Epithelial cell of prostate (primary cell): ENCODE results near the gene GABRR2.

Experiments
- DNase-seq: peaks from one replicate; pipeline ENCODE4 v3.0.0-alpha.2; 2011; ENCODE audit warnings: low read depth, low spot score
- H3K27ac ChIP-seq: fragments of 450-650 bp; 2 replicates; pipeline ENCODE4 v1.5.1; 2017; ENCODE audit warnings: mild to moderate bottlenecking

GABRR2 gene

DNA sequence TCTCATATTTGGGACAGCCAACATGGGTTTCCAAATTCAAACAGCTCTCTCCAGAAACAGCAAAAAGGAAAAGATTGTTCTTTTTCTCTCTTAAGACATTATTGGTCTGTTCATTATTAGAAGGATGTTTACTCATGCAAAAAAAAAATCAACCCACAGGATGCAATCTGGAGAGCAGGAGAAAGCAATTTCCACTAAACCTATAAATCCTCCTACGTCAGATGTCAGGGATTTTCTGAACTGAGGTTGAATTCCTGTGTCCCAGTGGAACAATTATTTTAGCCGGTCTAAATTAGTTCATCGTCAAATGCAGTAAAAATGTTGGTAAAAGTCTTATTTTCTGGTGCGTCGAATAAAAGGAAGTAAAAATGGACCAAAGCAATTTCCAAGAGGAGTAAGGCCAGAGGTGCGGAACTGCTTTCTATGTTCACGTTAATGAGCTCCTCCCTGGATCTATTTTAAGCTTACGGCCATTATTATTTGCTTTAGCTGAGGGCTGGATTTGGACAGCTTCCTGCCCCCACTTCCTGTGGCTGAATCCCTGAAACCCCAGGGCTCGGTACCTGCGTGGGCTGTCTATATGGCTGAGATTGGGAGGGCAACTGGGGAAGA, 97.7 kb downstream of the GABRR2 start, which contains the start of gene GABRR1:
TSS of gene GABRR1 (minus strand) at position 60 of the 612 bp plus-strand sequence. CDS start at position 24, 36 bp downstream.
- DNase-seq = no peak

DNA sequence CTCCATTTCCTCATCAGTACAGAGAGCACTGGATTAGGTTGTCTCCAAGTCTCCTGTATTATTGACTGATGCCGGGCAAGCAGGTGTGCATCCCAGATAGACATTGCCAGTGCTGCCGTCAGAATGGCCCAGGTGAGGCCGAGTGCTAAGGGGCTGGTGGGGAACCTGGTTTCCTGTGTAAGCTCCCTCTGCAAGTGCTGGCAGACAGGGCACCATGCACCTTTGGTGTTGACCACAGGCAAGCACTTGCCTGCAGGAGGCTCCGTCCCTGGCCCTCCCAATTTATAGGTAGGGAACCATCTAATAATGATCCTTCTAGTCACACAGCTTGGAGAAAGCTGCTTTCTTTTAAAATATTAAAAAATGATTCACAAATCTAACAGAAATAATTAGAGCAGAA, 98.7 kb downstream of the GABRR2 start:
- DNase-seq = no peak
- no peak overlapping the region for H3K27ac ChIP-seq

More for the DNA sequence above, 97.7 kb downstream of the GABRR2 start, which contains the start of gene GABRR1:
- H3K27ac ChIP-seq = no peak within 1 kb of the TSS

DNA sequence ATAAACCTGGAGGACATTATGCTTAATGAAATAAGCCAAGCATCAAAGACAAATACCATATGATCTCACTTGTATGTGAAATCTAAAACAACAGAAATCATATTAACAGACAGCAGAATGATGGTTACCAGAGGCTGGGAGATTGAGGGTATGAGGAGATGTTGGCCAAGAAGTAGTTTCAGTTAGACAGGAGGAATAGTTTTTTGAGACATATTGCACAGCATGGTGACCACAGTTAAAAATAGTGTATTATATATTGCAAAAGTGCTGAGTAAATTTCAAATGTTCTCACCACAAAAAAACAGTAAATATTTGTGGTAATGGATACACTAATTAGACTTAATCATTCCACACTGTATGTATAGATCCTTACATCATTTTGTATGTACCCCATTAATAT, 99.7 kb downstream of the GABRR2 start:
- no peak overlapping the region for H3K27ac ChIP-seq
- DNase-seq = no peak

DNA sequence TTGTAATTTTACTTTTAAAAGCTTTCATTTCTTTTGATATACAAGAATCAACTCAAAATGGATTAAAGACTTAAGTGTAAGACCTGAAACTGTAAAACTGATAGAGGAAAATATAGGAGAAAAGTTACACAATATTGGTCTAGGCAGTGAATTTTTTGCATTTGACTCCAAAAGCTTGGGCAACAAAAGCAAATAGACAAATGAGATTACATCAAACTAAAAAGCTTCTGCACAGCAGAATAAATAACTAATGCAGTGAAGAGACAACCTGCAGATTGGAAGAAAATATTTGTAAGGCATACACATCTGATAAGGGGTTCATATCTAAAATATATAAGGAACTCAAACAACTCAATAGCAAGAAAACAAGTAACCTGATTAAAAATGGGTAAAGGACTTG, 100.9 kb downstream of the GABRR2 start:
- no peak for DNase-seq

DNA sequence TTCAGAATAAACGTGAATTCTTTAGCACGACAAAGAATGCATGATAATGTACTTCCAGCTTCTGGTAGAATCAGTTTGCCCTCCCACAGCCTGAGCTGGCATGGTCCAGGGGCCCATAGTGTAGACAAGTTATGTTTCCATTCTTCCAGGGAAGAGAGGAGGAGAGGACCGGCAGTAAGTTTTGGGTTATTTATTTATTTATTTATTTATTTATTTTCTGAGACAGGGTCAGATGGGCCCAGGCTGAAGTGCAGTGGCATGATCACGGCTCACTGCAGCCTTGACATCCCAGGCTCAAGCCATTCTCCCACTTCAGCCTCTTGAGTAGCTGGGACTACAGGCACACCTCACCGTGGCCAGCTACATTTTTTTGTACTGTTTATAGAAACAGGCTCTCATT, 102.6 kb downstream of the GABRR2 start:
- H3K27ac ChIP-seq = no peak overlapping the region
- no peak for DNase-seq

More for the DNA sequence above, 100.9 kb downstream of the GABRR2 start:
- no peak overlapping the region for H3K27ac ChIP-seq

DNA sequence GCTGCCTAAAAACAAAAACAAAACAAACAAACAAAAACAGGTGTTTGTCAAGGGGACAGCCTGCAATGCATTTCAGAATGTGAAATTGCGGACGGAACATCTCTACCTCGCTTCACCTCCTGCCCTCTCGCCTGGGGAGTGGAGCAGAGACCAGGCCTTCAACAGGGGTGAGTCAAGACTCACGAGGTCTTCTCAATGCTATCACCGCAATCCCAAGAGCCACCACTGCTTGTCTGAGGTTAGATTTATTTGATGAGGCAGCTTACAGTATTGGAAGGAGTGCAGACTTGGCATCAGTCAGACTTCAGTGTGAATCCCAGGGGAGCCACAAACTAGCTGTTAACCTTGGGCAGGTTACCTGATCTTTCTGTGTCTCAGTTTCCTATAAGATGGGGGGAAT, 105.6 kb downstream of the GABRR2 start:
- H3K27ac ChIP-seq = no peak overlapping the region

DNA sequence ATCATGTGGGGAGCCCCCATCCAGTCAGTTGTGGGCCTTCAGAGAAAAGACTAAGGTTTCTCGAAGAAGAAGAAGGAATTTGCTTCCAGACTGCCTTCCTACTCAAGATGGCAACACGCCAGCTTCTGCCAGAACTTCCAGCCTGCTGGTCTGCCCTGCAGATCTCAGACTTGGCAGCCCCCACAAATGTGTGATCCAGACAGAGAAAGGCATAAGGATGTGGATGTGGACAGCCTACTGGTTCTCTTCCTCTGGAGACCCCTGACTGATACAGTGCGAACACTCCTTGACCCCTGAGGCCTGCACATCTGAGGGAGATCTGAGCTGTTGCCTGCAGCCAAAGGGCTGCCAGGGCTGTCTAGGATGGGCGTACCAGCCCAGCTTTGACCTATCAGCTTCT, 106.5 kb downstream of the GABRR2 start:
- no peak for DNase-seq
- no peak overlapping the region for H3K27ac ChIP-seq

More for the DNA sequence above, 105.6 kb downstream of the GABRR2 start:
- no peak for DNase-seq
